ENCODE results near the gene NEUROG2.
"Not testable (repeated sequence)": the region's sequence is repeated elsewhere in the genome, so short reads cannot be mapped to it uniquely, and the experiment has no call there.

Gene NEUROG2

GRCh38 chr4:112516066-112516470, at the start of gene NEUROG2:
Gene NEUROG2 (minus strand): TSS chr4:112516180. CDS start chr4:112515475, 705 bp downstream.
- DNase-seq (ENCODE audit: low spot score): no peak

- DNase-seq (ENCODE audit: low spot score): no peak
Observed at GRCh38 chr4:112564706-112565270, 48.8 kb upstream of the NEUROG2 start.

GRCh38 chr4:112563431-112564200, 47.6 kb upstream of the NEUROG2 start:
- peak; percentile 3 for DNase-seq (ENCODE audit: low spot score)

GRCh38 chr4:112562254-112562879, 46.4 kb upstream of the NEUROG2 start:
- no peak for DNase-seq (ENCODE audit: low spot score)

- no peak for DNase-seq (ENCODE audit: low spot score)
Observed at GRCh38 chr4:112560084-112560483, 44.1 kb upstream of the NEUROG2 start.

- no peak for DNase-seq (ENCODE audit: low spot score)
Observed at GRCh38 chr4:112559053-112559452, 43.1 kb upstream of the NEUROG2 start.

GRCh38 chr4:112557676-112558411, 41.9 kb upstream of the NEUROG2 start:
- no peak for DNase-seq (ENCODE audit: low spot score)

GRCh38 chr4:112554271-112554670, 38.3 kb upstream of the NEUROG2 start:
- DNase-seq (ENCODE audit: low spot score): not testable (repeated sequence)

- no peak for DNase-seq (ENCODE audit: low spot score)
Observed at GRCh38 chr4:112552668-112553067, 36.7 kb upstream of the NEUROG2 start.

GRCh38 chr4:112550728-112551127, 34.7 kb upstream of the NEUROG2 start:
- DNase-seq (ENCODE audit: low spot score): peak; percentile 72

- DNase-seq (ENCODE audit: low spot score): no peak
Observed at GRCh38 chr4:112546476-112546875, 30.5 kb upstream of the NEUROG2 start.

- DNase-seq (ENCODE audit: low spot score): no peak
Observed at GRCh38 chr4:112545346-112545745, 29.4 kb upstream of the NEUROG2 start.

GRCh38 chr4:112540695-112541094, 24.7 kb upstream of the NEUROG2 start:
- no peak for DNase-seq (ENCODE audit: low spot score)

GRCh38 chr4:112536123-112536522, 20.1 kb upstream of the NEUROG2 start:
- DNase-seq (ENCODE audit: low spot score): no peak

- DNase-seq (ENCODE audit: low spot score): peak; percentile 66
Observed at GRCh38 chr4:112532267-112532666, 16.3 kb upstream of the NEUROG2 start.

GRCh38 chr4:112531146-112531545, 15.2 kb upstream of the NEUROG2 start:
- DNase-seq (ENCODE audit: low spot score): no peak

GRCh38 chr4:112526061-112526460, 10.1 kb upstream of the NEUROG2 start:
- no peak for DNase-seq (ENCODE audit: low spot score)

GRCh38 chr4:112523764-112524505, 8.0 kb upstream of the NEUROG2 start:
- no peak for DNase-seq (ENCODE audit: low spot score)

GRCh38 chr4:112523008-112523721, 7.2 kb upstream of the NEUROG2 start:
- DNase-seq (ENCODE audit: low spot score): no peak

GRCh38 chr4:112522431-112522830, 6.5 kb upstream of the NEUROG2 start:
- not testable (repeated sequence) for DNase-seq (ENCODE audit: low spot score)

All from RKO (cell line).